ENCODE results near the gene CCDC141.

The CCDC141 gene

GRCh38 chr2:179037807-179038206 is 12.1 kb downstream of the CCDC141 start:
- no peak for TF ChIP-seq CTCF (IDR thresholded peaks at IDR 0.05; ENCODE audit: control insufficient read depth, extremely low read depth, insufficient read depth)
- no peak overlapping the region for H3K4me3 ChIP-seq (ENCODE audit: low read depth, low read length)
- no peak for DNase-seq (ENCODE audit: low read depth)

DNA sequence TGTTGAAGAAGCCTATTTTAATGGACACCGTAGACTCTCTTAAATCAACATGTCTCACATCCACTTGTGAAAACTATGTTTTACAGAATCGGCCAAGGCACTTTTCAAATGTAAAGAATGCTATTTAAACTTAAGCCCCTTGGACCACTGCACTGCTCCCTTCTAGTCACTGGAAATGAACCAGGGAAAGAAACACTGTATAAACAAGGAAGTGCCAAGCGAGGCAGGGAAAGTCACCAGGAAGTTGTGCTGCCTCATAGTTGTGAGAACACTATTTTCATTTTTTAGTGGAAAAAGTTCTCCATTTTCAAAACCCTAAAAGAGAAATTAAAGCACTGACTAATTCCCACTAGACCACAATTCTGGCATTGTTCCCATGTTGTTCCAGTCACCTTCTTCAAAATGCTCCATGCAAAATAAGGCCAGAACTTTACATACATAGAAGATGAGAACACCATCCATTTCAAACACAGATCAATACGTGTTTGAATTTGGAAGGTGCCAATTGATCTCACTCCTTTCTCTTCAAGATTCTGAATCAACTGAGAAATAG is 13.5 kb downstream of the CCDC141 start:
- DNase-seq (ENCODE audit: low read depth): no peak

GRCh38 chr2:179031731-179032408 is 18.1 kb downstream of the CCDC141 start:
- no peak for DNase-seq (ENCODE audit: low read depth)
- TF ChIP-seq CTCF (IDR thresholded peaks at IDR 0.05; ENCODE audit: control insufficient read depth, extremely low read depth, insufficient read depth): no peak
- H3K4me3 ChIP-seq (ENCODE audit: low read depth, low read length): no peak overlapping the region

More for the DNA sequence above, 13.5 kb downstream of the CCDC141 start:
- H3K4me3 ChIP-seq (ENCODE audit: low read depth, low read length): no peak overlapping the region
- TF ChIP-seq CTCF (IDR thresholded peaks at IDR 0.05; ENCODE audit: control insufficient read depth, extremely low read depth, insufficient read depth): no peak

DNA sequence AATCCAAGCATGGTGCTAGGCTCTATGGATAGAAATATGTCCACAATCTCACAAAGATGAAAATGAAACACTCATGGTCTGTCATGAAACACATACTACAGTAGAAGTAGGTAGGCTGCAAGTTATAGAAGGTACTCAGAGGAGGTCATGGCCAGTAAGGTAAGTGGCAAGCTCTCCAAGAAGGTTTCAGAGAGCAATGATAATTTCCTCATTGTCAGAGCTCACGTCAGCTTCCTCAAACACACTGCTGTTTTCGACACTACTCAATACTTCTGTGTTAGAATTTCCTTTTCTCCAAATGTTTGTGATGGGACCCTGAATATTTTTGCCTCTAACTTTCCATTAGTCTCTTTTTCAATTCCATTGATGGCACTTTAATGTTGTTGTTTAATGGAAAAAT is 25.5 kb downstream of the CCDC141 start:
- TF ChIP-seq CTCF (IDR thresholded peaks at IDR 0.05; ENCODE audit: control insufficient read depth, extremely low read depth, insufficient read depth): no peak
- no peak overlapping the region for H3K4me3 ChIP-seq (ENCODE audit: low read depth, low read length)
- no peak for DNase-seq (ENCODE audit: low read depth)

GRCh38 chr2:179022685-179023084 is 27.3 kb downstream of the CCDC141 start:
- no peak for TF ChIP-seq CTCF (IDR thresholded peaks at IDR 0.05; ENCODE audit: control insufficient read depth, extremely low read depth, insufficient read depth)
- H3K4me3 ChIP-seq (ENCODE audit: low read depth, low read length): no peak overlapping the region
- DNase-seq (ENCODE audit: low read depth): peak; percentile 0

GRCh38 chr2:179021258-179021657 is 28.7 kb downstream of the CCDC141 start:
- TF ChIP-seq CTCF (IDR thresholded peaks at IDR 0.05; ENCODE audit: control insufficient read depth, extremely low read depth, insufficient read depth): no peak
- no peak overlapping the region for H3K4me3 ChIP-seq (ENCODE audit: low read depth, low read length)
- DNase-seq (ENCODE audit: low read depth): no peak
